HG02763 (cell line): Measurements from ENCODE around the gene MON1A.
A peak's percentile ranks its signal among the peaks of the same experiment; 100 is the strongest.
"Not testable (repeated sequence)": the region's sequence is repeated elsewhere in the genome, so short reads cannot be mapped to it uniquely, and the experiment has no call there.

Source experiments
- ATAC-seq: cut with Tn5 transposase; IDR thresholded peaks from one replicate; pipeline ENCODE4 v1.9.1; 2021; ENCODE audit warnings: mild to moderate bottlenecking, moderate library complexity; ENCODE audit not compliant: unreplicated experiment

Gene MON1A, protein sequence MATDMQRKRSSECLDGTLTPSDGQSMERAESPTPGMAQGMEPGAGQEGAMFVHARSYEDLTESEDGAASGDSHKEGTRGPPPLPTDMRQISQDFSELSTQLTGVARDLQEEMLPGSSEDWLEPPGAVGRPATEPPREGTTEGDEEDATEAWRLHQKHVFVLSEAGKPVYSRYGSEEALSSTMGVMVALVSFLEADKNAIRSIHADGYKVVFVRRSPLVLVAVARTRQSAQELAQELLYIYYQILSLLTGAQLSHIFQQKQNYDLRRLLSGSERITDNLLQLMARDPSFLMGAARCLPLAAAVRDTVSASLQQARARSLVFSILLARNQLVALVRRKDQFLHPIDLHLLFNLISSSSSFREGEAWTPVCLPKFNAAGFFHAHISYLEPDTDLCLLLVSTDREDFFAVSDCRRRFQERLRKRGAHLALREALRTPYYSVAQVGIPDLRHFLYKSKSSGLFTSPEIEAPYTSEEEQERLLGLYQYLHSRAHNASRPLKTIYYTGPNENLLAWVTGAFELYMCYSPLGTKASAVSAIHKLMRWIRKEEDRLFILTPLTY

DNA sequence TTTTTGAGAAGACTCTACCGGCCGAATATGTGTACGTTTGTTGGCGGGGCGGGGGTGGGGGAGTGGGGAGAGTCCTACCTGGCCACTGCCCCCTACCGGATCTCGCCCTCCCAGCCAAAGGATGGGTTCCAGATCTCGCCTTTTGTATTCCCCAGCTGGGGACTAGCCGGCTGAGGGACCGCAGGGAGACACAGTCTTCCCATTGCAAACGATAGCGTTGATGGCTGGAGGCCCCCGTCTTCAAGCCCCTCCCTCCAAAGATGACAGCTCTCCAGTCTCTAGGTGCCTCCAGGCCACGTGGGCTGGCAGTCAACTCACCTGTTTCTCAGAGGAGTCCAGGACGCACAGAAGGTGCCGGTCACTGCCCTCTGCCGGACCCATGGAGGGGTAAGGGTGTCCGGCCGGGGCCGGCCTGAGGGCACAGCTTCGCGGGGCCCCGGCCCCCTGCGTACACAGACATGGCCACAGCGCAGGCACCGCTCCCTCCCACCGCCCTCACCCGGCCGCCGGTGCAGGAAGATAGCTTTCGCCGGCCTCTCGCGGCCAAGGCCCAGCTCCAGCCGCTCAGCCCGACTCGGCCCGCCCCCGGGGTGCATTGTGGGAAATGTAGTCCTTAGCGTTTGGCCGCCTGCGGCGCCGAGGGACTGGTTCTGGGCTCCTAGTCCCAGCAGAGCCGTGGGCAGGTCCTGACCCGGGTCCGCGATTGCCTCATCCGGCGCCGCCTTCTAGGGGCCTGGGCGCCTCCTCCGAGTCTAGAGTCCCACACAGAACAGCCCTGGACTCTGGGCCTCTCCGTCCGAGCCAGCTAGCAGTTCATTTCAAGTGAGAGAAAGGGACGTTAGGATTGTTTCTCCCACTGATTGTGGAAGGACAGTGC is at the start of gene MON1A:
Gene MON1A, minus strand, starts transcription at position 521 of the 877 bp plus-strand sequence. CDS start 16,465 bp downstream, outside the sequence.
- peak; percentile 87 for ATAC-seq

DNA sequence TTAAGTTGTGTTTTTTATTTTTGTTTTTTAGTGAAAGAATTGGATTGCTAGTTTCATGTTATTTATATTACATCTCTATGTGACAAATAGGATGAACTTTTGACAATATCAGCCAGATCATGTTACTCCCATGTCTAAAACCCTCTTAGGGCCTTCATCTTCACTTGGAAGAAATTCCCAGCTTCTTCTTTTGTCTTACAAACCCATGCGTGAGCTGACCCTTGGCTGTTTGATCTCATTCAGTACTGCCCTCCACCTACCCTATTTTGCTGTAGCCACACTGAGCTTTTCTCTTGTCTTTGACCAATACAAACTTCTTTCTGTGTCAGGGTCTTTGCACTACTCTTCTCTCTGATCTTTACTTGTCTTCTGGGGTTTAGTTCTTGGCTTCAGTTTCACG is 47.3 kb upstream of the MON1A start:
- no peak for ATAC-seq

DNA sequence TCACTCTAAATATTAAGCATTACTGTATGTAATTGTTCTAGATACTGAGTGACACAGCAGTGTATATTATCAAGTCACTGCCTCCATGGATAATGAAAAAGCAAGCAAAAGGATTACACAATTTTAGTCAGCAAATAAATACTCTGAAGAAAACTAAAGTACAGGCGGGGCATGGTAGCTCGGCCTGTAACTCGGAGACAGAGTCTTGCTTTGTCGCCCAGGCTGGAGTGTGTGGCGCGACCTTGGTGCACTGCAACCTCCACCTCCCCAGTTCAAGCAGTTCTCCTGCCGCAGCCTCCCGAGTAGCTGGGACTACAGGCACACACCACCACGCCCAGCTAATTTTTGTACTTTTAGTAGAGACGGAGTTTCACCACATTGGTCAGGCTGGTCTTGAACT is 43.0 kb upstream of the MON1A start:
- no peak for ATAC-seq

DNA sequence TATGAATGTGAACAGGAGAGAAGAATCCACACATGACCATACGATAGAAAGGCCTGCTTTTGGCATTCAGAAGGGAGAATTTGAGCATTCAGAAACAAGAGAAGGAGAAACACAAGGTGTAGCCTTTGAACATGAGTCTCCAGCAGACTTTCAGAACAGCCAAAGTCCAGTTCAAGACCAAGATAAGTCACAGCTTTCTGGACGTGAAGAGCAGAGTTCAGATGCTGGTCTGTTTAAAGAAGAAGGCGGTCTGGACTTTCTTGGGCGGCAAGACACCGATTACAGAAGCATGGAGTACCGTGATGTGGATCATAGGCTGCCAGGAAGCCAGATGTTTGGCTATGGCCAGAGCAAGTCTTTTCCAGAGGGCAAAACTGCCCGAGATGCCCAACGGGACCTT is 38.7 kb upstream of the MON1A start:
- ATAC-seq, result no peak

DNA sequence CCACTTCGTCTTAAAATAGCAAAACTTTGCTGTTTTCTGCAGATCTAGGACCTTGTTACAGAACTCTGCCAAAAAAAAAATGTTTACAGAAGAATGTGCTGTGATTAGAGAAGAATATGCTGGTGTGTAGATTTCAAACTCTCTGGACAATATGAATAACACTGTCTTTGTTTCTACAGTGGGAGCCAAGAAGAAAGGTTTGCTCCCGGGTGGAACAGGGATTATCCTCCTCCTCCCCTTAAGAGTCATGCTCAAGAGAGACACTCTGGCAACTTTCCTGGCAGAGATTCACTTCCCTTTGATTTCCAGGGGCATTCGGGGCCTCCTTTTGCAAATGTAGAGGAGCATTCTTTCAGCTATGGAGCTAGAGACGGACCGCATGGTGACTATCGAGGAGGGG is 37.7 kb upstream of the MON1A start:
- no peak for ATAC-seq

DNA sequence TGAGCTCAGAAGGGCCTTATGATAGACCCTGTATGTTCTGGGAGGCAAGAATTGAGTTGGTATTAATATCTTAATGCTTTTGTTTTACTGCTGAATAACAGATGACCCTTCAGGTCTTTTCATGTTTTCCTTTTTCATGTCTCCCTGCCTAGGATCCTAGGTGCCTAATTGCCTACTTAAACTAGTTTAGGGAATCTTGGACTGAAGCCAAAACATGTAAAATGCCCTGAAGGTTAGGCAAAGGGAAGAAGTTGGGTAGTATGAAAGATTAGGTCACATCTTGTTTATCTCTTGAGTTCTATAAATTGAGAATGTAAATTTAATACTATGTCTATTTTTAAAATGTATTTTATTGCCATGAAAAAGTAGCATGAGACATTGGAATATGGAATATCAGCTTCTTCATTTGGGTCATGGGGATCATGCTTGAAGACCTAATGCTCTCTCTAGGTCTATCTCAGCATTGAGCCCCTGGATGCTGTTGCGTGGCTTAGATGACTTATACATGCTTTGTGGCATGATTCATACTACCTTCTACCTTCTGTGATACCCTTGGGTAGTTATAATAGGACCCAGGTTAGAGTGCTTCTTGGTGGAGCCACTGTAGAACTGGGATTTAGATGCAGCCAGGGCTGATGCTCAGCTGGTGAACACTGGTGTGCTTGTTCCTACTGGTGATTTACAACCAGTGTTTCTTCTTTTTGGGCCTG is 36.8 kb upstream of the MON1A start:
- no peak for ATAC-seq

DNA sequence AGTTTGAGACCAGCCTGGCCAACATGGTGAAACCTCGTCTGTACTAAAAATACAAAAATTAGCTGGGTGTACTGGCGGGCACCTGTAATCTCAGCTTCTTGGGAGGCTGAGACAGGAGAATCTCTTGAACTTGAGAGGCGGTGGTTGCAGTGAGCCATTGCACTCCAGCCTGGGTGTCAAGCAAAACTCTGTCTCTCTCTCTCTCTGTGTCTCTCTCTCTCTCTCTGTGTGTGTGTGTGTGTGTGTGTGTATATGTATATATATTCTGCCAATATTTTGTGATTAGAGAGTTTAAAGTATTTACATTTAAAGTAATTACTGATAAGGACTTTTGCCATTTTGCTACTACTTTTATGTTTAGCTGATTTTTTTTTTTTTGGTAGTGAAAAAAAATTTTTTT is 26.0 kb upstream of the MON1A start:
- no peak for ATAC-seq

DNA sequence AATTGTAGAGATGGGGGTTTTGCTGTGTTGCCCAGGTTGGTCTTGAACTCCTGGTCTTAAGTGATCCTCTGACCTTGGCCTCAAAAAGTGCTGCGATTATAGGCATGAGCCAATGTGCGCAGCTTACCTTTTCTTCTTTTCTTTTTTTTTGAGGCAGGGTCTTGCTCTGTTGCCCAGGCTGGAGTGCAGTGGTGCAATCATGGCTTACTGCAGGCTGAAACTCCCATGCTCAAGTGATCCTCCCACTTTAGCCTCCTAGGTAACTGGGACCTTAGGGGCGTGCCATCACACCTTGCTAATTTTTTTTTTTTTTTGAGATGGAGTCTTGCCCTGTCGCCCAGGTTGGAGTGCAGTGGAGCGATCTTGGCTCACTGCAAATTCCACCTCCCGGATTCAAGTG is 23.3 kb upstream of the MON1A start:
- no peak for ATAC-seq

DNA sequence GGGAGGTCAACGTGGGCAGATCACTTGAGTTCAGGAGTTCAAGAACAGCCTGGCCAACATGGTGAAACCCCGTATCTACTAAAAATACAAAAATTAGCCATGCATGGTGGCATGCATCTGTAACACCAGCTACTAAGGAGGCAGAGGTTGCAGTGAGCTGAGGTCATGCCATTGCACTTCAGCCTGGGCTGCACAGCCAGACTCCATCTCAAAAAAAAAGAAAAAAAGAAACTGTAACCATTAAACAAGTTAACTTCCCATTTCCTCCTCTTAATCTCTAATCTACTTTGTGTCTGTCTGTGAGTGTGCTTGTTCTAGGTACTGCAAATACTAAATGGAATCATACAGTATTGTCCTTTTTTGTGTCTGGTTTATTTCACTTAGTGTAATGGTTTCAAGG is 13.0 kb upstream of the MON1A start:
- no peak for ATAC-seq

DNA sequence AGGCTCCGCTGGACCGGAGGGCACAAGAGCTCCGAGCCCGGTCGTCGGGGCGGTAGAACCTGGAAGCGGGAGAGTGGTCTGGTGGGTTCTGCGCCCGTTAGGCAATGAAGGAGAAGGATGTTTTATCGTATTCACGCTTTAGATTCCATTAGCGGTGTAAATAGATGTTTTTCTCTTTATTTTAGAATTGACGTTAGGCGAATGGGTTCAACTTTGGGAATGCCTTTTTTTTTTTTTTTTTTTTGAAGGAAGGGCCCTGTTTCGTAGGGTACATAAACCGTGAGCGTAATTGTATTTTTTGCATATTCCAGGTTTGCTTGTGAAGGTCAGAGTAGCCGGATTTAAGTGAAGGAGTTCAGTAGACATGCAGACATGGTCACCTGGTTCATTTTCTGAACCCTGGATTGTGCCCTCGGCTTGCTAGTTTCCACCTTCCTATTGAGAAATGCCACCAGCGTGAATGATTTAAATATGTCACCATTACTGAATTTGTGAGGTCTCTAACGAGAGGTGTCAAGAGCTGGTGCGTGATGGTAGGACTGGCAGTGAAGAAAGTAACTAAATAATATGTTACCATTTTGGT is 11.1 kb upstream of the MON1A start:
- no peak for ATAC-seq

DNA sequence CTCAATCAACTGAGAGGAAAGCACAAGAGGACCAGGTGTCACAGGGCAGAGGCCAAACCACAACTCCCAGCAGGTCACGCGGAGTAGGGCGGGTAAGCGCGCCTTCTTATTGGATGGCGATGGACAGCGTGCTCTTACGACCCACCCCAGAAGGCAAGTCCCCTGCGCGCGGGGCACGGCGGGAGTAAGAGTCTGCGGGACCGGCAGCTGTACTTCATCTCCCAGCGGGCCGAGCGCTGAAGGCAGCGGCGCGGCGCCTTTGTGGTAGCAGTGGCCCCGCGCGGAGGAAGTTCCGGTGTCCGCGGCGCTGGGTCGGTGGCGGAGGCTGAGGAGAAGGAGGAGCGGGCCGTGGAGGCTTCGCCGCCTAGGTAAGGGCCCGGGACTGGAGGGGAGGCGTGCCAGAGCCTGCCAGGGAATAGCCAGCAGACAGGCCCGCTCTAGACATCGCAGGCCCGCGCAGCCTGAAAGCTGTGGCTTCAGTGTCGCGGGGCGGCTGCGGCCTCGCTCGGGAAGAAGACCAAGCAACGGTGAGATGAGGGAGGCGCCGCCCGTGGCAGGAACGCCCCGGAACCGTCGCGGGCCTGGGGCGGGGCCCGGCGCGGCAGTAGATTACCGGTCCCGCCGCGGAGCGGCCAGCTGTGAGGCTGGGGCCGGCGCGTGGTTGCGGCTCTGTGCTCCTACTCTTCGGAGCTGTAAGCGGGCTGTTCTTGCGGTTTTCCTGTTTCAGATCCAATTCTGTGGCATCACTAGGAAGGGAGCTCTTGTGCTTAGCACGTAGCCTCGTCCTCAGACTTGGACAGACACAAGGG is 10.5 kb upstream of the MON1A start, which contains the start of gene RBM6:
Gene RBM6, plus strand, starts transcription at position 293 of the 809 bp plus-strand sequence. CDS start 22,492 bp downstream, outside the sequence.
- peak; percentile 92 for ATAC-seq

DNA sequence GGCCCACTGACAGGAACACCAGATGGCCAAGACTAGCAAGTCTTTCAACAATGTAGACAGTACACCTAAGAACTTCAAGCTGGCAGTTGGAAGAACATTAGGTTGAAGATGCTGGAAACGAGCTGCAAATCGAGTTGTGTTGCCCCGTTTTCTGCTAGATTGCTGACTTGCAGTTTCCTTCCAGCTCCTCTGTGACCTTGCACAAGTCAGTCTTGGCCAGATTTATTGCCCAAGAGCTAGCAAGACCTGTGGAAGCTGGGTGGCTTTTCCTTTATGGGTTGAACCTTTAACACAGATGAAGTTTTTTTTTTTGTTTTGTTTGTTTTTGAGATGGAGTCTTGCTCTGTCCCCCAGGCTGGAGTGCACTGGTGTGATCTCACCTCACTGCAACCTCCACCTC is 7.5 kb upstream of the MON1A start:
- no peak for ATAC-seq

DNA sequence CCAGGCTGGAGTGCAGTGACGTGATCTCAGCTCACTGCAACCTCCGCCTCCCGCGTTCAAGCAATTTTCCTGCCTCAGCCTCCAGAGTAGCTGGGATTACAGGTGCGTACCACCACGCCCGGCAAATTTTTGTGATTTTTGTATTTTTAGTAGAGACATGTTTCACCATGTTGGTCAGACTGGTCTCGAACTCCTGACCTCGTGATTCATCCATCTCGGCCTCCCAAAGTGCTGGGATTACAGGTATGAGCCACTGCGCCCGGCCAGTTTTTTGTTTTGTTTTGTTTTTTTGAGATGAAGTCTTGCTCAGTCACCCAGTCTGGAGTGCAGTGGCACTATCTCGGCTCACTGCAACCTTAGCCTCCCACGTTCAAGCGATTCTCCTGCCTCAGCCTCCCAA is 2.7 kb upstream of the MON1A start:
- not testable (repeated sequence) for ATAC-seq

DNA sequence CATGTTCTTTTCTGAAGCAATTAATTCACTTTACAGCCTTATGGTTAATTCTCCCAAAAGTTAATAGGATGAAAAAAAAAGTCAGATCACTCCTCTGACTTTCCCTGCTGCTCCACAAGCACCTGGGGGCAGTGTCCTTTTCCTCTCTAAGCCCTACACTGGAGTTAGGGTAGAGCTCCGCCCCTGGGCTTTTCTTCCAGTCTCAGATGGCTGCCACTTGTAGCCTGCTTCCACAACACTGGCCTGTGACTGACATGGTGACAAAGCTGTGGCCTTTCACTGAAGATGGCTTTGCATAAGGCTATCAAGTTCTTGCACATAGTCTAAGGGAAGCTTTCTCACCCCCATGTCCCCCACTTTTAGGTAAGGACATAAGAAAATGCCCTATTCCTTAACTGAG is 1.3 kb upstream of the MON1A start:
- no peak for ATAC-seq

DNA sequence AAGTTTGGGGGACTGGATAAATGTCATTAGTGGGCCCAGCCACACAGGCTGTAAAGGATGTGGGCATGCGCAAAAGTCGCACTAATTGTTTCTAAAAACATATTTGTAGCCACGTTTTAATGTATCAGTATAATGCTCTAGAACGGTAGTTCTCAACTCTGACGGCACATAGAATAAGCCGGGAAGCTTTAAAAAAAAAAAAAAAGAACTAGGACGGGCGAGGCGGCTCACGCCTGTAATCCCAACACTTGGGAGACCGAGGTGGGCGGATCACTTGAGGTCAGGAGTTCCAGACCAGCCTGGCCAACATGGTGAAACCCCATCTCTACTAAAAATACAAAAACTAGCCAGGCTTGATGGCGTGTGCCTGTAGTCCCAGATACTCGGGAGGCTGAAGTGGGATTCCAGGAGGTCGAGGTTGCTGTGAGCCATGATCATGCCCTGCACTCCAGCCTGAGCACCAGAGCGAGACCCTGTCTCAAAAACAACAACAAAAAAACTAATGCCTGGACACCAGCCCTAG is 618 bp upstream of the MON1A start:
- ATAC-seq, result no peak

DNA sequence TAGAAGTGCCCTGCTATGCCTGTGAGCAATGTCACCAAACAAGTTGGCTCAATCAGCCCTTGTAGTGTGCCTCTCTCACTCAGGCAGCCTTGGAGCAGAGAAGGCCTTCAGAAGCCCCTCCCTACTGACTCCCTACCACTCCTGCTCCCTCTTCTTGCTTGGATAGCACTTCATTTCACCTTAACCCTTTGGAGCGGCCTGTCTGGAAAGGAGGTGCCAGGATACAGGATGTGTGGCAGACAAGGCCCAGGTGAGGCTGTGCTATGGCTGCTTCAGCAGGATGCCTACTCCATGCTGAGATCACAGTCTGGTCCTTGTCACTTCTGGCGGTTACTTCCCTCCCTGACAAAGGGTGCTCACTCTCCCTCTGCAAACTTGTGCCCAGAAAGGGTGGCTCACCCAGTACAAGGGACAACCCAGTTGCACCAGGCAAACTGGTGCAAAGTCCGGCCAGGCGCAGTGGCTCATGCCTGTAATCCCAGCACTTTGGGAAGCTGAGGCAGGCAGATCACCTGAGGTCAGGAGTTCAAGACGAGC is 1.1 kb downstream of the MON1A start:
- ATAC-seq, result no peak

DNA sequence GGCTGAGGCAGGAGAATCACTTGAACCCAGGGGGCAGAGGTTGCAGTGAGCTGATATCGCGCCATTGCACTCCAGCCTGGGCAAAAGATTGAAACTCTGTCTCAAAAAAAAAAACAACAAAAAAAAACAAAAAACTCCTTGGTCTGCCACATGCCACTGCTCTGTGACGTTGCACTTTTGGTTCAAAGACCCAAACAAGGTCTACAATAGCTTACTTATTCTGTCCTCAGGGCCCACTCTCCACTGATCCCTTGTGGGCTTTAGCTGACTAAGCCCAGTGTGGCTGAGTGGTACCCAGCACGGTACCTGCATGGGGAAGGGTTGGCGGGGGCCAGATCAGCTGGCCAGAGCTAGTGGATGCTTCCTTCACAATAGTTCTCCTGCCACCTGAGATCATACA is 1.8 kb downstream of the MON1A start:
- ATAC-seq, result no peak

DNA sequence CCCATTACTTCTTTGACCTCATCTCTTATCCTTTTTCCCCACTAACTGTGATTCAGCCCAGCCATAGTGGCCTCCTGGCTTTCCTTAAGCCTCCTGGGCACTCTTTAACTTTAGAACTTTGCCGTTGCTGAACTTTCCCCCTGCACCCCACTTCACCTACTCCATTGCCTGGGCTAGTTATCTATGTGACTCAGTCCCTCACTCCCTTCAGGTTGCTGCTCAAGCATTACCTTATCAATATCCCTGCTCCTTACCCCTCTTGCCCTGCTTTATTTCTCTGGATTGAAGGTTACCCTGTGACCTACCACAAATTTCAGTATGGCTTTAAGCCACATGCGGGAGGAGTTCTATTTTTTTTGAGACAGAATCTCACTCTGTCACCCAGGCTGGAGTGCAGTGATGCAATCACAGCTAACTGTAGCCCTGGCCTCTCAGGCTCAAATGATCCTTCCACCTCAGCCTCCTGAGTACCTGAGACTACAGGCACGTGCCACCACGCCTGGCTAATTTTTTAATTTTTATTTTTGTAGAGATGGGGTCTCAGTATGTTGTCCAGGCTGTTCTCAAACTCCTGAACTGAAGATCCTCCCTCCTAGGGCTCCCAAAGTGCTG is 3.4 kb downstream of the MON1A start:
- no peak for ATAC-seq

DNA sequence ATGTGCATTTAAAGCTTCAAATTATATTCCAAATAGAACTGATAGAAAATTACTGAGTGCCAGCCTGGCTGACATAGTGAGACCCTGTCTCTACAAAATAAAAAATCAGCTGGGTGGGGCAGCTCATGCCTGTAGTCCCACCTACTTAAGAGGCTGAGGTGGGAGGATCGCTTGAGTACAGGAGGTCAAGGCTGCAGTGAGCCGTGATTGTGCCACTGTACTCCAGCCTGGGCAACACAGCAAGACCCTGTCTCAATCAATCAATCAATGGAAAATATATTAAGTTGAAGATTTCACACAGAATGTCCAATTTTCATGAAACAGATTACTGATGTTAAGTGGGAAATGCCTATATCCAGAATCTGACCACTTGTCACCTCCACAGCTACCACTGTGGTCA is 4.1 kb downstream of the MON1A start:
- ATAC-seq, result no peak
